ENCODE results near the gene NLRP9.

Gene NLRP9

GRCh38 chr19:55679343-55680257, 58.6 kb downstream of the NLRP9 start:
- H3K27me3 Mint-ChIP-seq (ENCODE audit: low read depth) = no peaks in the 10 kb centered on the region
- TF ChIP-seq, protein P1, sequence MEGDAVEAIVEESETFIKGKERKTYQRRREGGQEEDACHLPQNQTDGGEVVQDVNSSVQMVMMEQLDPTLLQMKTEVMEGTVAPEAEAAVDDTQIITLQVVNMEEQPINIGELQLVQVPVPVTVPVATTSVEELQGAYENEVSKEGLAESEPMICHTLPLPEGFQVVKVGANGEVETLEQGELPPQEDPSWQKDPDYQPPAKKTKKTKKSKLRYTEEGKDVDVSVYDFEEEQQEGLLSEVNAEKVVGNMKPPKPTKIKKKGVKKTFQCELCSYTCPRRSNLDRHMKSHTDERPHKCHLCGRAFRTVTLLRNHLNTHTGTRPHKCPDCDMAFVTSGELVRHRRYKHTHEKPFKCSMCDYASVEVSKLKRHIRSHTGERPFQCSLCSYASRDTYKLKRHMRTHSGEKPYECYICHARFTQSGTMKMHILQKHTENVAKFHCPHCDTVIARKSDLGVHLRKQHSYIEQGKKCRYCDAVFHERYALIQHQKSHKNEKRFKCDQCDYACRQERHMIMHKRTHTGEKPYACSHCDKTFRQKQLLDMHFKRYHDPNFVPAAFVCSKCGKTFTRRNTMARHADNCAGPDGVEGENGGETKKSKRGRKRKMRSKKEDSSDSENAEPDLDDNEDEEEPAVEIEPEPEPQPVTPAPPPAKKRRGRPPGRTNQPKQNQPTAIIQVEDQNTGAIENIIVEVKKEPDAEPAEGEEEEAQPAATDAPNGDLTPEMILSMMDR (IDR thresholded peaks at IDR 0.05; ENCODE audit: unreplicated experiment in 3 of 3) = no peak
- peaks cover 35% of the 10 kb centered on the region for H3K4me1 Mint-ChIP-seq
- H3K9me3 Mint-ChIP-seq = no peaks in the 10 kb centered on the region
- H3K27ac Mint-ChIP-seq = peak overlapping the region in 1 of 3 experiments; percentile 77
- peak overlapping the region in 1 of 3 experiments; percentile 28 for H3K4me3 Mint-ChIP-seq
- peaks cover 41% of the 10 kb centered on the region for H3K36me3 Mint-ChIP-seq (ENCODE audit: low read depth)

GRCh38 chr19:55678121-55678671, 60.0 kb downstream of the NLRP9 start:
- Mint-ChIP-seq H3K4me1 (peaks cover 39% of the 10 kb centered on the region), H3K9me3 (no peaks in the 10 kb centered on the region), H3K27me3 (ENCODE audit: low read depth) (no peaks in the 10 kb centered on the region), H3K27ac (peak overlapping the region in 2 of 3 experiments; percentile 17 to 94), H3K36me3 (ENCODE audit: low read depth) (peaks cover 44% of the 10 kb centered on the region), H3K4me3 (peak overlapping the region; percentile 26 to 98 (median 95))
- TF ChIP-seq, protein P1 (IDR thresholded peaks at IDR 0.05; ENCODE audit: unreplicated experiment in 3 of 3) = no peak

GRCh38 chr19:55677572-55678028, 60.6 kb downstream of the NLRP9 start:
- TF ChIP-seq, protein P1 (IDR thresholded peaks at IDR 0.05; ENCODE audit: unreplicated experiment in 3 of 3) = no peak
- Mint-ChIP-seq H3K27ac (peak overlapping the region; percentile 16 to 94 (median 17)), H3K36me3 (ENCODE audit: low read depth) (peaks cover 45% of the 10 kb centered on the region), H3K4me3 (peak overlapping the region; percentile 95 to 98 (median 97)), H3K27me3 (ENCODE audit: low read depth) (no peaks in the 10 kb centered on the region), H3K4me1 (peaks cover 39% of the 10 kb centered on the region), H3K9me3 (no peaks in the 10 kb centered on the region)

DNA sequence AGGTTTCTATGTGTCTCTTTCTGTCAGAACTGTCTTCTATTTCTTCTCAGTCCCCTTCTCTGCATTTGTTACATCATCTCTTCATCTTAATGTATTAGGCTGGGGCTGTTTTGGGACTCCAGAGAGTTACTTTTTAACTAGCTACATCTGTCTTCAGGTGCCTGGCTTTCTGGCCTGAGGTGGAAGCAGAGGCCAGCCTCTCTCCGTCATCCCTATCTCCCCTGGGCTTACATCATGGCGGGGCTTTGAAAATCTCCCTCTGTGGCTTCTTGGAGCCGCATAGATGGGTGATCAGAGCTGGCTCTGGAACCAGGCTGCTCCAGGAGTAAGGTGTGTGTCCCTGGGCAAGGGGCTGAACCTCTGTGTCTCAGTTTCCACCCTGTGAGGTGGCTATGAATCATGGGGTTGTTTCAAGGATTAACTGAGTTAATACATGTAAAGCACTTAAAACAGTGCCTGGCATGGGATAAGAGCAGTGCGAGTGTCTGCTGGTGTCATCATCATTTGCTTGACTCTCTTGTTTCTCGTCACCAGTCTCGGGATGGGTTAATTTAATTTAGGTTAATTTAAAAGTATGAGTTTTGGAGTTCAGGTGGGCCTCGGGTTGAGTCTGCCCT, 61.2 kb downstream of the NLRP9 start:
- Mint-ChIP-seq H3K4me1 (peaks cover 39% of the 10 kb centered on the region), H3K4me3 (peak overlapping the region; percentile 95 to 98 (median 97)), H3K27me3 (ENCODE audit: low read depth) (no peaks in the 10 kb centered on the region), H3K27ac (peak overlapping the region; percentile 42 to 94 (median 89)), H3K36me3 (ENCODE audit: low read depth) (peaks cover 49% of the 10 kb centered on the region), H3K9me3 (no peaks in the 10 kb centered on the region)
- TF ChIP-seq, protein P1 (IDR thresholded peaks at IDR 0.05; ENCODE audit: unreplicated experiment in 3 of 3) = no peak

GRCh38 chr19:55676383-55676782, 61.8 kb downstream of the NLRP9 start:
- peaks cover 42% of the 10 kb centered on the region for H3K4me1 Mint-ChIP-seq
- peaks cover 52% of the 10 kb centered on the region for H3K36me3 Mint-ChIP-seq (ENCODE audit: low read depth)
- TF ChIP-seq, protein P1 (IDR thresholded peaks at IDR 0.05; ENCODE audit: unreplicated experiment in 3 of 3) = no peak
- no peaks in the 10 kb centered on the region for H3K9me3 Mint-ChIP-seq
- peak overlapping the region; percentile 42 to 94 (median 89) for H3K27ac Mint-ChIP-seq
- H3K27me3 Mint-ChIP-seq (ENCODE audit: low read depth) = no peaks in the 10 kb centered on the region
- peak overlapping the region; percentile 95 to 98 (median 97) for H3K4me3 Mint-ChIP-seq
